Thyroid gland (tissue), 4 donors: ENCODE measurements around the gene CFAP69. TPM values are rescaled to one million over a fixed set of nuclear protein-coding genes. Genes with fewer than 3 reads are reported as not detected.

Source experiments
- DNase-seq, 2 donors: peaks; one replicate each; pipeline ENCODE4 v3.0.0-alpha.2; 2019
- H3K27ac ChIP-seq, 3 donors: fragments of 200-600 bp; sonication (generic); 1 replicate in 2 of 3; 2 replicates in 1 of 3; pipeline ENCODE4 v1.5.1; 2016 to 2019; ENCODE audit warnings: mild to moderate bottlenecking in 1 of 3, moderate library complexity in 1 of 3
- H3K27me3 ChIP-seq: fragments of 200-600 bp; sonication (generic); one replicate; pipeline ENCODE4 v1.5.1; 2019
- H3K36me3 ChIP-seq, 2 donors: fragments of 200-600 bp; sonication (generic); one replicate each; pipeline ENCODE4 v1.5.1; 2016 to 2019
- H3K4me1 ChIP-seq, 2 donors: fragments of 200-600 bp; sonication (generic); one replicate each; pipeline ENCODE4 v1.5.1; 2017 to 2019
- H3K4me3 ChIP-seq, 3 donors: fragments of 200-600 bp; sonication (generic); replicated peaks in 1 of 3; 1 replicate in 2 of 3; 2 replicates in 1 of 3; pipeline ENCODE4 v1.5.1; 2016; ENCODE audit warnings: mild to moderate bottlenecking in 1 of 3
- H3K9me3 ChIP-seq: fragments of 200-600 bp; sonication (generic); one replicate; pipeline ENCODE4 v1.5.1; 2017
- CTCF ChIP-seq, 6 experiments: fragments of 200-600 bp in 3 of 6; fragments of 450-650 bp in 3 of 6; sonication (generic) in 3 of 6; IDR thresholded peaks; one replicate each; pipeline ENCODE4 v1.5.1; 2016 to 2019; ENCODE audit warnings: antibody characterized with exemption in 6 of 6, mild to moderate bottlenecking in 2 of 6, inconsistent platforms in 1 of 6, moderate library complexity in 1 of 6
- POLR2A ChIP-seq, 2 donors: fragments of 450-650 bp; IDR thresholded peaks; one replicate each; pipeline ENCODE4 v1.6.1; 2017; ENCODE audit warnings: antibody characterized with exemption in 2 of 2, mild to moderate bottlenecking in 2 of 2, moderate library complexity in 1 of 2
- WGBS, 2 donors: methylation state at CpG; one replicate each; pipeline ENCODE4 v1.1.5; 2017; 5-methylcytosine and 5-hydroxymethylcytosine counted together
- intact Hi-C: fragments of 100-400 bp; cut with DNase I; formaldehyde crosslinking; loops from one replicate; pipeline ENCODE4 v1.15.1; 2023
- total RNA-seq, 4 donors: library from RNA; depleted of rRNA; stranded (reverse); fragments of >200 nt; gene quantifications; one replicate each; pipeline ENCODE4 v1.2.3, GENCODE V29; 2016

CFAP69 gene
- total RNA-seq, 4 donors from 2014 or later, result 12.6 to 73.8 (median 32.5) TPM

DNA sequence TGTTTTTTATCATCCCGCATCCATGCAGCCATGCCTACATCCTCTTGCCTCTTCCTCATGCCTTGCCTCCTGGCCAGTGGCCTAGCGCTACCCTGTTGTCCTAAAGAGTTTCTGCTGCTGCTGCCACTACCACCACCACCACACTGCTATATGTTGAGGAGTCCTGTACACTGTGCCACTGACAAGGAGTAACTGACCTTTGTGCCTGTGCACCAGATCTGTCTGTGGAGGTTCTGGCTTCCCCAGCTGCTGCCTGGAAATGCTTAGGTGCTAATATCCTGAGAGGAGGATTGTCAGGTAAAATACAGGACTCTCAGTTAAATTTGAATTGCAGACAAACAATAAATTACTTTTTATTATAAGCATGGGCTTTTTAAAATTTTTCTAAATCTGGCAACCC, 7.0 kb upstream of the CFAP69 start:
- no peaks in the 10 kb centered on the region for H3K27me3 ChIP-seq
- no peaks in the 10 kb centered on the region for H3K4me1 ChIP-seq
- H3K4me3 ChIP-seq, result no peak overlapping the region
- H3K27ac ChIP-seq, result no peak overlapping the region
- intact Hi-C loops, result no loop called here
- no peaks in the 10 kb centered on the region for H3K36me3 ChIP-seq
- DNase-seq, result no peak
- WGBS, 2 donors, result 94 to 97% methylated on average over 2 of the region's 2 CpGs
- TF ChIP-seq POLR2A (IDR thresholded peaks at IDR 0.05) (no peak), CTCF (IDR thresholded peaks at IDR 0.05) (no peak)
- H3K9me3 ChIP-seq, result no peaks in the 10 kb centered on the region

DNA sequence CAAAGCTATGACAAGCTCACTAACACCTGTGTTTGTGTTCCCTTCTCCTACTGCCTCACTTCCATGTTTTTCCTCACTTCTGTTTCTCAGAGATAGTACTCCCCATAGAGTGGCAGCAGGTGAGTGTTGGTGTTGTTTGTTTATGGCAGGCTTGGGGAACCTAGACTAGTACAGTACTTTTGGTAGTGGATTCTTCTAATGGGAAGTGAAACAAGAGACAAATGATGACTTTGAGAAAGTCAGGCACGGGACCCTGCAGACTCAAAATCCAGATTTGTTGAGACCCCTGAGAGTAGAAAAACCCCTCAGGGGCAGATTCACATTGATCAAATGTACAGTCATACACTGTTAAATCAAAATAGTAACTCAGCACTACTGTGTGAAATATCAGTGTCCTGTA, 6.4 kb upstream of the CFAP69 start:
- no peaks in the 10 kb centered on the region for H3K36me3 ChIP-seq
- WGBS, 2 donors, result 68 to 79% methylated on average over 1 of the region's 1 CpG
- H3K27ac ChIP-seq, result no peak overlapping the region
- TF ChIP-seq POLR2A (IDR thresholded peaks at IDR 0.05) (no peak), CTCF (IDR thresholded peaks at IDR 0.05) (no peak)
- no peaks in the 10 kb centered on the region for H3K27me3 ChIP-seq
- intact Hi-C loops, result no loop called here
- H3K4me3 ChIP-seq, result no peak overlapping the region
- no peaks in the 10 kb centered on the region for H3K9me3 ChIP-seq
- H3K4me1 ChIP-seq, result no peaks in the 10 kb centered on the region
- no peak for DNase-seq

DNA sequence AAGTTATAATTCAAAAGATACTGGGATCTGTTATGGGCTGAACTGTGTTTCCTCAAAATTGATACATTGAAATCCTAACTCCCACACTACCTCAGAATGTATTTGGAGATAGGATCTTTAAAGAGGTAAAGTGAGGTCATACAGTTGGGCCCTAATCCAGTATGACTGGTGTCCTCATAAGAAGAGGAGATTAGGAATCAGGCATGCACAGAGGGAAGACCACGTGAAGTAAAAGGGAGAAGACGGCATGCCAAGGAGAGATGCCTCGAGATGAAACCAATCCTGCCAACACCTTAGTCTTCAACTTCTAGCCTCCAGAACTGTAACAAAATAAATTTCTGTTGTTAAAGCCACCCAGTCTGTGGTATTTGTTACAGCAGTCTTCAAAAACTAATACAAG, 5.9 kb upstream of the CFAP69 start:
- intact Hi-C loops, result no loop called here
- WGBS, 2 donors, result 87 to 89% methylated on average over 3 of the region's 3 CpGs
- Histone ChIP-seq H3K36me3 (no peaks in the 10 kb centered on the region), H3K27me3 (no peaks in the 10 kb centered on the region), H3K4me1 (no peaks in the 10 kb centered on the region), H3K4me3 (no peak overlapping the region), H3K27ac (no peak overlapping the region), H3K9me3 (no peaks in the 10 kb centered on the region)
- TF ChIP-seq POLR2A (IDR thresholded peaks at IDR 0.05) (no peak), CTCF (IDR thresholded peaks at IDR 0.05) (no peak)
- no peak for DNase-seq

DNA sequence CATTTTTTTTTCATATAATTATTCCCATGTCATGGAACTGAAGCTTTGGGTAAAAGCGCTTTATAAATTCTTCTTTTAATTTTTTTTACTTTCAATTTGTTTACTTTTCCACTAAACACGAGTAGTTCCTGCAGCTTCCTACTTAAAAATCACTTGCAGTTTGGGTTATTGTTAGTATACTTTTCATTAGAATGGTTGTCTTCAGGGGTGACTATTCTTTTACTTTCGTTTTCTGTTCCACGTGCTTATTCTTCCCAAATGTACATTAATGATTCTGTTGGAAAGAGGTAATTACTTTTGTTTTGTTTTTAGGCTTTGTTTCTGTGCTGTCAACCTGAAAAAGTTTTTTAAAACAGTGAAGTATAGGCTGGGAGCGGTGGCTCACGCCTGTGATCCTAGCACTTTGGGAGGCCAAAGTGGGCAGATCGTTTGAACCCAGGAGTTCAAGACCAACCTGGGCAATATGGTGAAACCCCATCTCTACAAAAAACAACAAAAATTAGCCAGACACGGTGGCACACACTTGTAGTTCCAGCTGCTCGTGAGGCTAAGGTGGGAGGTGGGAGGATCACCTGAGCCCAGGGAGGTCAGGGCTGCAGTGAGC, 5.2 kb upstream of the CFAP69 start:
- no peaks in the 10 kb centered on the region for H3K27me3 ChIP-seq
- DNase-seq, result no peak
- H3K4me1 ChIP-seq, result peaks cover 0 to 6% of the 10 kb centered on the region in 2 donors
- intact Hi-C loops, result loop anchor here (10.0 kb wide), 1 partner anchor 185 kb away; no protein-coding TSS in a partner anchor
- H3K4me3 ChIP-seq, result no peak overlapping the region
- H3K27ac ChIP-seq, result no peak overlapping the region
- no peaks in the 10 kb centered on the region for H3K9me3 ChIP-seq
- WGBS, 2 donors, result 76 to 81% methylated on average over 9 of the region's 9 CpGs
- H3K36me3 ChIP-seq, result no peaks in the 10 kb centered on the region
- TF ChIP-seq POLR2A (IDR thresholded peaks at IDR 0.05), result no peak
- no peak for TF ChIP-seq CTCF (IDR thresholded peaks at IDR 0.05)

GRCh38 chr7:90242369-90243168, 2.4 kb upstream of the CFAP69 start:
- Histone ChIP-seq H3K27me3 (no peaks in the 10 kb centered on the region), H3K27ac (no peak overlapping the region), H3K9me3 (no peaks in the 10 kb centered on the region), H3K4me1 (peaks cover 12 to 15% of the 10 kb centered on the region in 2 donors), H3K36me3 (no peaks in the 10 kb centered on the region), H3K4me3 (no peak overlapping the region)
- intact Hi-C loops, result loop anchor here (10.0 kb wide), 1 partner anchor 182 kb away; no protein-coding TSS in a partner anchor
- DNase-seq, result no peak
- TF ChIP-seq POLR2A (IDR thresholded peaks at IDR 0.05), result no peak
- TF ChIP-seq CTCF (IDR thresholded peaks at IDR 0.05), result no peak
- WGBS, 2 donors, result 87 to 91% methylated on average over 3 of the region's 3 CpGs
